NCI-H510A treated with DMSO at 0.1 percent for 48 hours (cell line): ENCODE measurements around the gene DIPK1C.

ENCODE experiments used
- DNase-seq: peaks from one replicate; lab custom pipeline; 2025; lab: John Stamatoyannopoulos, UW

The DIPK1C gene

GRCh38 chr18:74451148-74451547 is 6.0 kb downstream of the DIPK1C start:
- DNase-seq = no peak

GRCh38 chr18:74450626-74451025 is 6.5 kb downstream of the DIPK1C start:
- DNase-seq = no peak

- DNase-seq = no peak
Measured at GRCh38 chr18:74447404-74448152, 9.5 kb downstream of the DIPK1C start.

- DNase-seq = no peak
Measured at GRCh38 chr18:74446631-74447403, 10.3 kb downstream of the DIPK1C start.

GRCh38 chr18:74446178-74446577 is 10.9 kb downstream of the DIPK1C start:
- DNase-seq = no peak

- DNase-seq = no peak
Measured at GRCh38 chr18:74445585-74445984, 11.5 kb downstream of the DIPK1C start.

- DNase-seq = no peak
Measured at GRCh38 chr18:74444104-74444503, 13.0 kb downstream of the DIPK1C start.

GRCh38 chr18:74440808-74441427 is 16.2 kb downstream of the DIPK1C start:
- no peak for DNase-seq

- no peak for DNase-seq
Measured at GRCh38 chr18:74438091-74438490, 19.0 kb downstream of the DIPK1C start.

GRCh38 chr18:74436158-74436769 is 20.8 kb downstream of the DIPK1C start:
- DNase-seq = no peak

GRCh38 chr18:74435740-74436139 is 21.4 kb downstream of the DIPK1C start:
- DNase-seq = no peak

- no peak for DNase-seq
Measured at GRCh38 chr18:74434466-74434865, 22.6 kb downstream of the DIPK1C start.

- DNase-seq = no peak
Measured at GRCh38 chr18:74430806-74431571, 26.1 kb downstream of the DIPK1C start.

GRCh38 chr18:74430231-74430630 is 26.9 kb downstream of the DIPK1C start:
- DNase-seq = no peak

- no peak for DNase-seq
Measured at GRCh38 chr18:74429096-74429495, 28.0 kb downstream of the DIPK1C start.

- no peak for DNase-seq
Measured at GRCh38 chr18:74427442-74428112, 29.5 kb downstream of the DIPK1C start.

GRCh38 chr18:74425876-74426275 is 31.2 kb downstream of the DIPK1C start:
- DNase-seq = no peak

- no peak for DNase-seq
Measured at GRCh38 chr18:74425161-74425560, 31.9 kb downstream of the DIPK1C start.

GRCh38 chr18:74422541-74422940 is 34.6 kb downstream of the DIPK1C start:
- no peak for DNase-seq

GRCh38 chr18:74420926-74421325 is 36.2 kb downstream of the DIPK1C start:
- DNase-seq = no peak

- no peak for DNase-seq
Measured at GRCh38 chr18:74420481-74420880, 36.6 kb downstream of the DIPK1C start.
